Esophagus (tissue), 2 donors: Measurements from ENCODE around the gene CDCA5. TPM values are rescaled to one million over a fixed set of nuclear protein-coding genes. Genes with fewer than 3 reads are reported as not detected.

Experiments used
- H3K27ac ChIP-seq, 2 donors: one replicate each; pipeline ENCODE4 v1.5.1; 2013; ENCODE audit warnings: low read depth in 2 of 2, mild to moderate bottlenecking in 2 of 2, inconsistent platforms in 1 of 2, low read length in 1 of 2, moderate library complexity in 1 of 2
- H3K27me3 ChIP-seq, 2 donors: one replicate each; pipeline ENCODE4 v1.6.1; 2013; ENCODE audit warnings: low read length in 2 of 2, control low read depth in 1 of 2, mild to moderate bottlenecking in 1 of 2; ENCODE audit not compliant: insufficient read depth in 2 of 2, control insufficient read depth in 1 of 2
- H3K36me3 ChIP-seq, 2 donors: one replicate each; pipeline ENCODE4 v1.6.1; 2013; ENCODE audit warnings: low read length in 1 of 2; ENCODE audit not compliant: control insufficient read depth in 2 of 2, insufficient read depth in 2 of 2
- H3K4me1 ChIP-seq, 2 donors: one replicate each; pipeline ENCODE4 v1.6.1; 2013; ENCODE audit warnings: low read length in 1 of 2; ENCODE audit not compliant: control insufficient read depth in 2 of 2, insufficient read depth in 2 of 2
- H3K4me3 ChIP-seq, 2 donors: one replicate each; pipeline ENCODE4 v1.5.1; 2013; ENCODE audit warnings: low read length in 2 of 2, mild to moderate bottlenecking in 2 of 2, low read depth in 1 of 2, moderate library complexity in 1 of 2
- H3K9me3 ChIP-seq, 2 donors: one replicate each; pipeline ENCODE4 v1.6.1; 2013; ENCODE audit warnings: mild to moderate bottlenecking in 2 of 2, low read depth in 1 of 2, low read length in 1 of 2, moderate library complexity in 1 of 2; ENCODE audit not compliant: control insufficient read depth in 2 of 2, insufficient read depth in 1 of 2
- WGBS, 2 donors: extraction: QIAGEN DNeasy Blood & Tissue Kit; methylation state at CpG; one replicate each; pipeline ENCODE4 v1.1.7; 2013; 5-methylcytosine and 5-hydroxymethylcytosine counted together
- polyA plus RNA-seq, 2 donors: library from polyadenylated mRNA; stranded (reverse); fragments of 200-250 nt; gene quantifications; one replicate each; pipeline ENCODE4 v1.2.3, GENCODE V29; 2013
- donor health status: healthy with polysubstance abuse.
- donor health status: Bipolar disorder and iron deficiency.

The CDCA5 gene
- polyA plus RNA-seq = 1 to 10 TPM; 4.3 to 8.8 TPM

GRCh38 chr11:65083834-65084597, at the start of gene CDCA5, which contains the start of gene ZFPL1:
Gene CDCA5, minus strand, starts transcription at chr11:65084040. Its CDS starts 62 bp downstream, at chr11:65083978.
Gene ZFPL1, plus strand, starts transcription at chr11:65084222. Its CDS starts 477 bp downstream, at chr11:65084699.
- Histone ChIP-seq H3K27ac (peak within 1 kb of the TSS; percentile 98), H3K4me3 (peak within 1 kb of the TSS; percentile 77 to 83), H3K36me3 (peaks cover 19 to 27% of the 10 kb centered on the region in 2 donors), H3K27me3 (no peaks in the 10 kb centered on the region), H3K4me1 (peaks cover 0 to 3% of the 10 kb centered on the region in 2 donors), H3K9me3 (no peaks in the 10 kb centered on the region)
- 0% methylated on average over 79 of the region's 79 CpGs for WGBS, 2 donors

- H3K4me3 ChIP-seq = peak overlapping the region; percentile 74 to 85
- H3K27ac ChIP-seq = peak overlapping the region; percentile 98
- H3K4me1 ChIP-seq = peaks cover 0 to 17% of the 10 kb centered on the region in 2 donors
- H3K36me3 ChIP-seq = peaks cover 22 to 41% of the 10 kb centered on the region in 2 donors
- WGBS, 2 donors = 39% methylated on average over 18 of the region's 18 CpGs
- H3K9me3 ChIP-seq = no peaks in the 10 kb centered on the region
- no peaks in the 10 kb centered on the region for H3K27me3 ChIP-seq
Observed at GRCh38 chr11:65132988-65133700, 49.3 kb upstream of the CDCA5 start.

GRCh38 chr11:65132238-65132987, 48.6 kb upstream of the CDCA5 start:
- Histone ChIP-seq H3K27me3 (no peaks in the 10 kb centered on the region), H3K36me3 (peaks cover 27 to 46% of the 10 kb centered on the region in 2 donors), H3K27ac (peak overlapping the region in 1 of 2 donors; percentile 22), H3K4me1 (peaks cover 0 to 17% of the 10 kb centered on the region in 2 donors), H3K4me3 (no peak overlapping the region), H3K9me3 (no peaks in the 10 kb centered on the region)
- 65 to 71% methylated on average over 10 of the region's 10 CpGs for WGBS, 2 donors

- Histone ChIP-seq H3K4me3 (no peak overlapping the region), H3K27me3 (no peaks in the 10 kb centered on the region), H3K4me1 (peaks cover 0 to 17% of the 10 kb centered on the region in 2 donors), H3K9me3 (no peaks in the 10 kb centered on the region), H3K27ac (peak overlapping the region in 1 of 2 donors; percentile 22), H3K36me3 (peaks cover 27 to 48% of the 10 kb centered on the region in 2 donors)
- WGBS, 2 donors = 71 to 81% methylated on average over 6 of the region's 6 CpGs
Observed at GRCh38 chr11:65131895-65132237, 48.0 kb upstream of the CDCA5 start.

- no peaks in the 10 kb centered on the region for H3K27me3 ChIP-seq
- peaks cover 27 to 52% of the 10 kb centered on the region in 2 donors for H3K36me3 ChIP-seq
- no peak overlapping the region for H3K27ac ChIP-seq
- WGBS, 2 donors = 72 to 76% methylated on average over 3 of the region's 3 CpGs
- no peak overlapping the region for H3K4me3 ChIP-seq
- H3K4me1 ChIP-seq = peaks cover 0 to 20% of the 10 kb centered on the region in 2 donors
- H3K9me3 ChIP-seq = no peaks in the 10 kb centered on the region
Observed at GRCh38 chr11:65131417-65131776, 47.6 kb upstream of the CDCA5 start.

- Histone ChIP-seq H3K9me3 (no peaks in the 10 kb centered on the region), H3K4me1 (peaks cover 0 to 17% of the 10 kb centered on the region in 2 donors), H3K36me3 (peaks cover 29 to 53% of the 10 kb centered on the region in 2 donors), H3K27ac (no peak overlapping the region), H3K27me3 (no peaks in the 10 kb centered on the region), H3K4me3 (no peak overlapping the region)
- 81 to 85% methylated on average over 19 of the region's 19 CpGs for whole genome bisulfite sequencing, 2 donors
Observed at GRCh38 chr11:65130631-65131416, 47.0 kb upstream of the CDCA5 start.

- peaks cover 38 to 61% of the 10 kb centered on the region in 2 donors for H3K36me3 ChIP-seq
- 87 to 94% methylated on average over 13 of the region's 13 CpGs for WGBS, 2 donors
- no peak overlapping the region for H3K27ac ChIP-seq
- H3K9me3 ChIP-seq = no peaks in the 10 kb centered on the region
- H3K4me1 ChIP-seq = peaks cover 0 to 13% of the 10 kb centered on the region in 2 donors
- no peak overlapping the region for H3K4me3 ChIP-seq
- no peaks in the 10 kb centered on the region for H3K27me3 ChIP-seq
Observed at GRCh38 chr11:65129649-65130441, 46.0 kb upstream of the CDCA5 start.

GRCh38 chr11:65128182-65129145, 44.6 kb upstream of the CDCA5 start:
- H3K4me3 ChIP-seq = no peak overlapping the region
- no peaks in the 10 kb centered on the region for H3K27me3 ChIP-seq
- WGBS, 2 donors = 84% methylated on average over 15 of the region's 15 CpGs
- H3K36me3 ChIP-seq = peaks cover 38 to 64% of the 10 kb centered on the region in 2 donors
- no peaks in the 10 kb centered on the region for H3K9me3 ChIP-seq
- no peak overlapping the region for H3K27ac ChIP-seq
- H3K4me1 ChIP-seq = peaks cover 0 to 13% of the 10 kb centered on the region in 2 donors
